Measurements from ENCODE around the gene ALK. TPM values are rescaled to one million over a fixed set of nuclear protein-coding genes. Genes with fewer than 3 reads are reported as not detected.

The ALK gene
- polyA plus RNA-seq, 1 of the 3 experiments (the other 2 are of a cell fraction): 0.30 TPM

GRCh38 chr2:29267720-29268119, 653.7 kb downstream of the ALK start (continued):
- no peak for TF ChIP-seq PBX3 (IDR thresholded peaks at IDR 0.05)
- TF ChIP-seq CTCF (IDR thresholded peaks at IDR 0.05): no peak
- no peak for TF ChIP-seq NRF1 (IDR thresholded peaks at IDR 0.05; ENCODE audit: low read depth, low read length)
- TF ChIP-seq RAD21 (IDR thresholded peaks at IDR 0.05; ENCODE audit: low read length): peak; percentile 48
- no peak for TF ChIP-seq RFX5 (IDR thresholded peaks at IDR 0.05; ENCODE audit: low read length)
- no peak for TF ChIP-seq RXRA (IDR thresholded peaks at IDR 0.05; ENCODE audit: borderline replicate concordance, low read depth)
- peak in 1 of 2 experiments; percentile 98; a peak in 2 of 4 replicates for TF ChIP-seq EP300 (IDR thresholded peaks at IDR 0.05; ENCODE audit: borderline replicate concordance in 1 of 2, low read depth in 1 of 2, low read length in 1 of 2)

- no peak overlapping the region for H2AFZ ChIP-seq (ENCODE audit: low read depth)
- H3K4me3 ChIP-seq (ENCODE audit: low read depth in 2 of 2, low read length in 1 of 2): no peak overlapping the region; a peak in 1 of 4 replicates
- ChIA-PET CTCF (interaction anchor here (2.1 to 2.6 kb wide), 3 partner anchors 23 to 305 kb away, joined by 5 to 16 read pairs (median 7); no protein-coding TSS in a partner anchor), POLR2A (interaction anchor here (1.7 to 3.0 kb wide), 3 partner anchors 9 to 45 kb away, joined by 7 to 28 read pairs (median 10); no protein-coding TSS in a partner anchor)
- no peak for TF ChIP-seq ELF1 (IDR thresholded peaks at IDR 0.05)
- TF ChIP-seq POLR2AphosphoS5 (IDR thresholded peaks at IDR 0.05; ENCODE audit: low read depth, low read length): no peak
- TF ChIP-seq GABPA (IDR thresholded peaks at IDR 0.05; ENCODE audit: low read depth): no peak
- TF ChIP-seq TAF1 (IDR thresholded peaks at IDR 0.05; ENCODE audit: borderline replicate concordance, low read depth, low read length): no peak
- no peak for TF ChIP-seq TCF12 (IDR thresholded peaks at IDR 0.05)
- TF ChIP-seq MXI1 (IDR thresholded peaks at IDR 0.05; ENCODE audit: low read depth, low read length): no peak
- no peak for TF ChIP-seq GATA2 (CRISPR knock-in tag; IDR thresholded peaks at IDR 0.05)
- no peaks in the 10 kb centered on the region for H3K27me3 ChIP-seq (ENCODE audit: insufficient read depth)
- no peaks in the 10 kb centered on the region for H3K9me2 ChIP-seq
- no peak overlapping the region for H3K4me2 ChIP-seq
- no peaks in the 10 kb centered on the region for H3K9me3 ChIP-seq
- DNase-seq: no peak
- H3K36me3 ChIP-seq (replicated peaks in 1 of 2; ENCODE audit: control insufficient read depth in 1 of 2, insufficient read depth in 2 of 2, low read length in 1 of 2): no peaks in the 10 kb centered on the region
- H3K4me1 ChIP-seq (ENCODE audit: control insufficient read depth in 1 of 2, insufficient read depth in 2 of 2, low read depth in 1 of 2, low read length in 1 of 2): peaks cover 2 to 69% of the 10 kb centered on the region in 2 experiments; a peak in 3 of 4 replicates
- H3K9ac ChIP-seq: no peak overlapping the region
- peak overlapping the region in 1 of 2 experiments; percentile 100; a peak in 2 of 4 replicates for H3K27ac ChIP-seq (ENCODE audit: low read depth in 2 of 2, low read length in 1 of 2)
- no peaks in the 10 kb centered on the region for H4K20me1 ChIP-seq (ENCODE audit: insufficient read depth)
- H3K79me2 ChIP-seq (ENCODE audit: insufficient read depth): no peaks in the 10 kb centered on the region
- no peaks in the 10 kb centered on the region for H3F3A ChIP-seq (replicated peaks; ENCODE audit: insufficient read depth)
- WGBS (ENCODE audit: low lambda C conversion rate): 72% methylated on average over 5 of the region's 5 CpGs
These were observed 657.5 kb downstream of the ALK start for GRCh38 chr2:29263886-29264285.
